Stimulated activated CD4-positive, alpha-beta T cell treated with anti-CD3 and anti-CD28 coated beads, Interleukin-1b, Interleukin-23, amount 100 ng/mL, for 24 hours (primary cell): ENCODE measurements around the gene RAB2B.
A peak's percentile ranks its signal among the peaks of the same experiment; 100 is the strongest.
"Not testable (repeated sequence)": the region's sequence is repeated elsewhere in the genome, so short reads cannot be mapped to it uniquely, and the experiment has no call there.

Source experiments
- DNase-seq, 4 experiments: peaks; one replicate each; pipeline ENCODE4 v3.0.0-alpha.2; 2020; ENCODE audit warnings: low read depth in 4 of 4, low spot score in 1 of 4

RAB2B gene

GRCh38 chr14:21494902-21495762 is 18.4 kb upstream of the RAB2B start:
- DNase-seq: no peak

- no peak for DNase-seq
These were observed 9.9 kb upstream of the RAB2B start for GRCh38 chr14:21486640-21487087.

GRCh38 chr14:21476523-21476924 is 235 bp downstream of the RAB2B start:
- DNase-seq: peak; percentile 71 to 76 (median 72)

GRCh38 chr14:21475767-21476522 is 814 bp downstream of the RAB2B start:
- no peak for DNase-seq

- DNase-seq: no peak
These were observed 9.1 kb downstream of the RAB2B start for GRCh38 chr14:21467616-21468015.

GRCh38 chr14:21455912-21456667 is 20.7 kb downstream of the RAB2B start, which contains the start of gene CHD8:
Gene CHD8 (minus strand): TSS chr14:21456123. CDS start chr14:21431643, 24,480 bp downstream.
- DNase-seq: peak; percentile 97 to 99 (median 98)

GRCh38 chr14:21455592-21455911 is 21.2 kb downstream of the RAB2B start:
- no peak for DNase-seq

GRCh38 chr14:21454843-21455544 is 21.8 kb downstream of the RAB2B start:
- DNase-seq: no peak

GRCh38 chr14:21449899-21450216 is 26.9 kb downstream of the RAB2B start:
- DNase-seq: no peak

- DNase-seq: not testable (repeated sequence)
These were observed 34.1 kb downstream of the RAB2B start for GRCh38 chr14:21442657-21443056.

GRCh38 chr14:21440859-21441258 is 35.9 kb downstream of the RAB2B start:
- no peak for DNase-seq

- DNase-seq: peak; percentile 96 to 100 (median 99)
These were observed 39.5 kb downstream of the RAB2B start for GRCh38 chr14:21437063-21437901.

GRCh38 chr14:21436567-21437062 is 40.1 kb downstream of the RAB2B start:
- DNase-seq: no peak

GRCh38 chr14:21431126-21431525 is 45.6 kb downstream of the RAB2B start:
- no peak for DNase-seq

- DNase-seq: no peak
These were observed 47.8 kb downstream of the RAB2B start for GRCh38 chr14:21428930-21429329.

- DNase-seq: no peak
These were observed 50.1 kb downstream of the RAB2B start for GRCh38 chr14:21426692-21427091.

GRCh38 chr14:21419528-21419927 is 57.2 kb downstream of the RAB2B start:
- no peak for DNase-seq

- DNase-seq: no peak
These were observed 61.4 kb downstream of the RAB2B start for GRCh38 chr14:21415329-21415728.

- no peak for DNase-seq
These were observed 62.6 kb downstream of the RAB2B start for GRCh38 chr14:21414137-21414631.
